Measurements from ENCODE around the gene EXOC3L4. TPM values are rescaled to one million over a fixed set of nuclear protein-coding genes. Genes with fewer than 3 reads are reported as not detected.

The EXOC3L4 gene
- total and polyA plus RNA-seq, 5 donors from 2014 or later = not detected

- H3K4me1 Mint-ChIP-seq = peaks cover 0 to 5% (median 2%) of the 10 kb centered on the region in 4 donors
- no peak for ATAC-seq (ENCODE audit: low read depth in 2 of 2)
- peak overlapping the region in 1 of 4 donors; percentile 47 for H3K4me3 Mint-ChIP-seq
- Histone ChIP-seq H3K4me3 (ENCODE audit: low read depth, low read length) (no peak overlapping the region), H3K27me3 (ENCODE audit: control insufficient read depth, insufficient read depth, low read length) (no peaks in the 10 kb centered on the region), H3K4me1 (ENCODE audit: control insufficient read depth, insufficient read depth, low read length, poor library complexity, severe bottlenecking) (peaks cover 2% of the 10 kb centered on the region), H3K27ac (ENCODE audit: insufficient read depth, low read length, poor library complexity, severe bottlenecking) (no peak overlapping the region), H3K9me3 (ENCODE audit: control insufficient read depth in 2 of 2, low read length in 2 of 2) (no peaks in the 10 kb centered on the region), H3K36me3 (ENCODE audit: control insufficient read depth, insufficient read depth, low read length) (no peaks in the 10 kb centered on the region)
- no peak overlapping the region for H3K27ac Mint-ChIP-seq
- H3K9me3 Mint-ChIP-seq = no peaks in the 10 kb centered on the region
- DNase-seq = no peak
- no peaks in the 10 kb centered on the region for H3K36me3 Mint-ChIP-seq
- peaks cover 39% of the 10 kb centered on the region for H3K27me3 Mint-ChIP-seq
These were observed 26.8 kb downstream of the EXOC3L4 start for GRCh38 chr14:103121121-103121845.

GRCh38 chr14:103121846-103122584 is 27.5 kb downstream of the EXOC3L4 start:
- no peak for ATAC-seq (ENCODE audit: low read depth in 2 of 2)
- Mint-ChIP-seq H3K27me3 (peaks cover 33% of the 10 kb centered on the region), H3K27ac (no peak overlapping the region), H3K9me3 (no peaks in the 10 kb centered on the region), H3K36me3 (no peaks in the 10 kb centered on the region), H3K4me1 (peaks cover 0 to 5% (median 2%) of the 10 kb centered on the region in 4 donors), H3K4me3 (no peak overlapping the region)
- Histone ChIP-seq H3K4me3 (ENCODE audit: low read depth, low read length) (no peak overlapping the region), H3K27ac (ENCODE audit: insufficient read depth, low read length, poor library complexity, severe bottlenecking) (no peak overlapping the region), H3K36me3 (ENCODE audit: control insufficient read depth, insufficient read depth, low read length) (no peaks in the 10 kb centered on the region), H3K9me3 (ENCODE audit: control insufficient read depth in 2 of 2, low read length in 2 of 2) (no peaks in the 10 kb centered on the region), H3K27me3 (ENCODE audit: control insufficient read depth, insufficient read depth, low read length) (no peaks in the 10 kb centered on the region), H3K4me1 (ENCODE audit: control insufficient read depth, insufficient read depth, low read length, poor library complexity, severe bottlenecking) (peaks cover 2% of the 10 kb centered on the region)
- no peak for DNase-seq

GRCh38 chr14:103122585-103122946 is 28.0 kb downstream of the EXOC3L4 start:
- H3K27me3 ChIP-seq (ENCODE audit: control insufficient read depth, insufficient read depth, low read length) = no peaks in the 10 kb centered on the region
- Mint-ChIP-seq H3K4me1 (peaks cover 0 to 5% (median 2%) of the 10 kb centered on the region in 4 donors), H3K27me3 (peaks cover 33% of the 10 kb centered on the region), H3K27ac (no peak overlapping the region), H3K36me3 (no peaks in the 10 kb centered on the region), H3K9me3 (no peaks in the 10 kb centered on the region), H3K4me3 (no peak overlapping the region)
- no peaks in the 10 kb centered on the region for H3K36me3 ChIP-seq (ENCODE audit: control insufficient read depth, insufficient read depth, low read length)
- H3K9me3 ChIP-seq (ENCODE audit: control insufficient read depth in 2 of 2, low read length in 2 of 2) = no peaks in the 10 kb centered on the region
- DNase-seq = no peak
- H3K4me1 ChIP-seq (ENCODE audit: control insufficient read depth, insufficient read depth, low read length, poor library complexity, severe bottlenecking) = peaks cover 2% of the 10 kb centered on the region
- no peak for ATAC-seq (ENCODE audit: low read depth in 2 of 2)
- no peak overlapping the region for H3K4me3 ChIP-seq (ENCODE audit: low read depth, low read length)
- no peak overlapping the region for H3K27ac ChIP-seq (ENCODE audit: insufficient read depth, low read length, poor library complexity, severe bottlenecking)

- DNase-seq (no peak), ATAC-seq (ENCODE audit: low read depth in 2 of 2) (peak in 1 of 2 donors; percentile 20)
- Histone ChIP-seq H3K27me3 (ENCODE audit: control insufficient read depth, insufficient read depth, low read length) (no peaks in the 10 kb centered on the region), H3K4me1 (ENCODE audit: control insufficient read depth, insufficient read depth, low read length, poor library complexity, severe bottlenecking) (peaks cover 2% of the 10 kb centered on the region), H3K36me3 (ENCODE audit: control insufficient read depth, insufficient read depth, low read length) (no peaks in the 10 kb centered on the region), H3K9me3 (ENCODE audit: control insufficient read depth in 2 of 2, low read length in 2 of 2) (no peaks in the 10 kb centered on the region), H3K27ac (ENCODE audit: insufficient read depth, low read length, poor library complexity, severe bottlenecking) (no peak within 1 kb of the TSS), H3K4me3 (ENCODE audit: low read depth, low read length) (no peak within 1 kb of the TSS)
- H3K4me1 Mint-ChIP-seq = peaks cover 0 to 5% (median 2%) of the 10 kb centered on the region in 4 donors
- H3K27me3 Mint-ChIP-seq = peaks cover 33% of the 10 kb centered on the region
- no peak within 1 kb of the TSS for H3K4me3 Mint-ChIP-seq
- peak within 1 kb of the TSS in 1 of 3 donors; percentile 78 for H3K27ac Mint-ChIP-seq
- H3K36me3 Mint-ChIP-seq = no peaks in the 10 kb centered on the region
- H3K9me3 Mint-ChIP-seq = no peaks in the 10 kb centered on the region
These were observed 28.6 kb downstream of the EXOC3L4 start, which contains the start of gene TNFAIP2 for GRCh38 chr14:103122947-103123633. Gene TNFAIP2, plus strand, starts transcription at chr14:103123461. Its CDS starts 2,997 bp downstream, at chr14:103126458.

GRCh38 chr14:103123634-103124500 is 29.3 kb downstream of the EXOC3L4 start:
- no peaks in the 10 kb centered on the region for H3K9me3 ChIP-seq (ENCODE audit: control insufficient read depth in 2 of 2, low read length in 2 of 2)
- H3K27ac ChIP-seq (ENCODE audit: insufficient read depth, low read length, poor library complexity, severe bottlenecking) = no peak overlapping the region
- no peak overlapping the region for H3K4me3 ChIP-seq (ENCODE audit: low read depth, low read length)
- Mint-ChIP-seq H3K27me3 (peaks cover 33% of the 10 kb centered on the region), H3K9me3 (no peaks in the 10 kb centered on the region), H3K27ac (peak overlapping the region in 1 of 3 donors; percentile 78), H3K4me3 (no peak overlapping the region), H3K4me1 (peaks cover 0 to 5% (median 2%) of the 10 kb centered on the region in 4 donors), H3K36me3 (no peaks in the 10 kb centered on the region)
- DNase-seq (no peak), ATAC-seq (ENCODE audit: low read depth in 2 of 2) (no peak)
- no peaks in the 10 kb centered on the region for H3K36me3 ChIP-seq (ENCODE audit: control insufficient read depth, insufficient read depth, low read length)
- no peaks in the 10 kb centered on the region for H3K27me3 ChIP-seq (ENCODE audit: control insufficient read depth, insufficient read depth, low read length)
- H3K4me1 ChIP-seq (ENCODE audit: control insufficient read depth, insufficient read depth, low read length, poor library complexity, severe bottlenecking) = peaks cover 2% of the 10 kb centered on the region

- Histone ChIP-seq H3K4me3 (ENCODE audit: low read depth, low read length) (no peak overlapping the region), H3K27me3 (ENCODE audit: control insufficient read depth, insufficient read depth, low read length) (no peaks in the 10 kb centered on the region), H3K27ac (ENCODE audit: insufficient read depth, low read length, poor library complexity, severe bottlenecking) (no peak overlapping the region), H3K9me3 (ENCODE audit: control insufficient read depth in 2 of 2, low read length in 2 of 2) (no peaks in the 10 kb centered on the region), H3K4me1 (ENCODE audit: control insufficient read depth, insufficient read depth, low read length, poor library complexity, severe bottlenecking) (peaks cover 2% of the 10 kb centered on the region), H3K36me3 (ENCODE audit: control insufficient read depth, insufficient read depth, low read length) (no peaks in the 10 kb centered on the region)
- peak overlapping the region in 1 of 3 donors; percentile 78 for H3K27ac Mint-ChIP-seq
- peak overlapping the region in 1 of 4 donors; percentile 21 for H3K4me3 Mint-ChIP-seq
- DNase-seq = no peak
- no peaks in the 10 kb centered on the region for H3K9me3 Mint-ChIP-seq
- peaks cover 0 to 5% (median 2%) of the 10 kb centered on the region in 4 donors for H3K4me1 Mint-ChIP-seq
- peaks cover 32% of the 10 kb centered on the region for H3K27me3 Mint-ChIP-seq
- no peak for ATAC-seq (ENCODE audit: low read depth in 2 of 2)
- H3K36me3 Mint-ChIP-seq = no peaks in the 10 kb centered on the region
These were observed 30.0 kb downstream of the EXOC3L4 start for GRCh38 chr14:103124501-103125001.

Measured in CD4-positive, CD25-positive, alpha-beta regulatory T cell (primary cell).